HFF-Myc (cell line): ENCODE data around the gene LGR6.

Experiments used
- DNase-seq: peaks from one replicate; pipeline ENCODE4 v3.0.0-alpha.2; 2011; ENCODE audit warnings: low read depth; ENCODE audit errors: extremely low read depth
- H3K4me3 ChIP-seq: replicated peaks from 2 replicates; pipeline ENCODE4 v1.5.1; 2011; ENCODE audit warnings: low read depth, mild to moderate bottlenecking, control low read depth, low read length
- CTCF ChIP-seq: IDR thresholded peaks from 2 replicates; pipeline ENCODE4 v1.5.1; 2012; ENCODE audit warnings: mild to moderate bottlenecking, low read depth, low read length, control low read depth; ENCODE audit errors: missing control alignments

Gene LGR6

DNA sequence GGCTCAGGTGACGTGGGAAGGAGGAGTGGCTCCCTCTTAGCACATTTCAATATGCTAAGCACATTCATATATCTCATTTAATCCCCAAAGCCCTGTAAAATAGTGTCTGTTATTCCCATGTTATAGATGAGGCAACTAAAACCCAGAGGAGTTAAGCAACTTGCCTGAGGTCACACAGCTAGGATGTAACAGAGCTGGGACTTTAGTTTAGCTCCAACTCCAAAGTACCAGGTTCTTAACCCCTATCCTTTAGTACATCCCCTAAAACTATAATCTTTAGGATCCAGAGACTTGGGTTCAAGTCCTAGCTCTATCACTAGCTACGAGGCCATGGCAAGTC lies 48.5 kb downstream of the LGR6 start:
- H3K4me3 ChIP-seq = no peak overlapping the region
- no peak for DNase-seq

DNA sequence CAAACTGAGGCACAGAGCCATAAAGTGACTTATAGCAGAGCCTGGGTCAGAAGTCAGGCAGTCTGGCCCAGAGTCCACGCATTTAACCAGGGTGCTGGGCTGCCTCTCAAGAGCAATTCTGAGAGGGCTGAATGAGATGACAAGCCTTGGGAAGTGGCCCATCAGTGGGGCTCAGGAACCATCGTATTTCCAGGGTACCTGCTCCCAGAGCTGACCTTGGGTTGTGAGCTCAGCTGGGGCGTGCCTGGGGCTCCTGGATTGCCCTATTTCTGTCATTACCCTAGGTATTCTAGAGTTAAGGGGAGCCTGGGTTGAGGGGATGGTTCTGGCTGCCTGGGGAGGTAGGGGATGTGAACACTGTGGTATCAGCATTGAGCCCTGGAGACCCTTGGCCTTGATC lies 49.4 kb downstream of the LGR6 start:
- H3K4me3 ChIP-seq = no peak overlapping the region
- TF ChIP-seq CTCF = no peak
- no peak for DNase-seq

More for the DNA sequence above, 48.5 kb downstream of the LGR6 start:
- no peak for TF ChIP-seq CTCF

DNA sequence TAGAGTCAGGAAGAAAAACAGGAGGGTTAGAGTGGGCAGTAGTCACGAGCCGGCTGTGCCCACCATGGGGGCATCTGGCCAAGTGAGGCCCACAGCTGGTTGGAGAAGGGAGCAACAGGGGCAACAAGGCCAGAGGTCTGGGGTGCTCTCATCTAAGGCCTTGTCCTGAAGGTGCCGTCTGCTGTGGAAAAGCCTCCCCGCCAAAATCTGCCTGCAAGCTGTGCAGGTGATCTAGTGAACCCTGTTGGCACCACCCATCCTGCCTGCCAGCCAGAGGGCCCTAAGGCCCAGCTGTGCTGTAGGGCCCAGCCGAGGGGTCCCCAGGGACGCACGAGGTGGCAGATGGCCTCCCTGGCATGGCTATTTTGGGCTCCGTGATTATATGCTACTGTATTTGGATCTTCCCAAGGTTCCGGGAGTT lies 51.3 kb downstream of the LGR6 start:
- H3K4me3 ChIP-seq = no peak overlapping the region
- TF ChIP-seq CTCF = no peak
- no peak for DNase-seq

DNA sequence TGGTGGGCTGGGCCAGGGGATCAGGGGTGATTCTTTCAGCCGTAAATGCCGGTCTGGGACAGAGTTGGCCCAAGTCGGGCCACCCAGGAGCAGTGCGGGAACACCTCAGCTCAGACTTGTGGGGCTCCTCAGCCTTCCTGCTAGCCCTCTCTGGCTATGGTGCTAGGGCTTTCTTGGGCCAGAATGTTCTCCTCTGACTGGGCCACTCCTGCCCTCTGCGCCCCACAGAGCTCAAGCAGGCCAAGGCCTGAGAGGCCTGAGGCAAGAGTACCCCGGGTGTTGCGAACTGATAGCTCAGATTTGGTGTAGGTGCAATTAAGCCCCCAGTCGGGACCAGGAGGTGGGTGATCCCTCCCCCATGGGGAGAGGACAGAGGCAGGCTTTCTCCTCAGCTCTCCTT lies 51.8 kb downstream of the LGR6 start:
- no peak for DNase-seq
- TF ChIP-seq CTCF = no peak
- H3K4me3 ChIP-seq = no peak overlapping the region

DNA sequence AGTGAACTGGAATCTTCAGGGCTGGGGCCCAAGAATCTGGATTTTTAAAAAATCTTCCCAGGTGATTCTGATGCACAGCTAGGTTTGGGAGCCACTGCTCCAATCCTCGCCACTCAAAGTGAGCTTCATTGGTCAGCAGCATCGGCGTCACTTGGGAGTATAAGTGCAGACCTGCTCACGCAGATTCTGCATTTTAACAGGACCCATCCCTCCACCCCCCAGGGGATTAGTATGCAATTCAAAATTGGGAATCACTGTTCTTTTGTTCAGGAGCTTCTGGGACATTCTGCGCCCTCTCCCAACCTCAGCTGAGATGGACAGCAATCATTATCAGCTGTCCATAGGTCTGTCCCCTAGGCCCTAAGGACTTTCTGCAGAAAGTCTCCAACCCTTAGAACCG lies 53.5 kb downstream of the LGR6 start:
- no peak for DNase-seq
- TF ChIP-seq CTCF = no peak
- no peak overlapping the region for H3K4me3 ChIP-seq

DNA sequence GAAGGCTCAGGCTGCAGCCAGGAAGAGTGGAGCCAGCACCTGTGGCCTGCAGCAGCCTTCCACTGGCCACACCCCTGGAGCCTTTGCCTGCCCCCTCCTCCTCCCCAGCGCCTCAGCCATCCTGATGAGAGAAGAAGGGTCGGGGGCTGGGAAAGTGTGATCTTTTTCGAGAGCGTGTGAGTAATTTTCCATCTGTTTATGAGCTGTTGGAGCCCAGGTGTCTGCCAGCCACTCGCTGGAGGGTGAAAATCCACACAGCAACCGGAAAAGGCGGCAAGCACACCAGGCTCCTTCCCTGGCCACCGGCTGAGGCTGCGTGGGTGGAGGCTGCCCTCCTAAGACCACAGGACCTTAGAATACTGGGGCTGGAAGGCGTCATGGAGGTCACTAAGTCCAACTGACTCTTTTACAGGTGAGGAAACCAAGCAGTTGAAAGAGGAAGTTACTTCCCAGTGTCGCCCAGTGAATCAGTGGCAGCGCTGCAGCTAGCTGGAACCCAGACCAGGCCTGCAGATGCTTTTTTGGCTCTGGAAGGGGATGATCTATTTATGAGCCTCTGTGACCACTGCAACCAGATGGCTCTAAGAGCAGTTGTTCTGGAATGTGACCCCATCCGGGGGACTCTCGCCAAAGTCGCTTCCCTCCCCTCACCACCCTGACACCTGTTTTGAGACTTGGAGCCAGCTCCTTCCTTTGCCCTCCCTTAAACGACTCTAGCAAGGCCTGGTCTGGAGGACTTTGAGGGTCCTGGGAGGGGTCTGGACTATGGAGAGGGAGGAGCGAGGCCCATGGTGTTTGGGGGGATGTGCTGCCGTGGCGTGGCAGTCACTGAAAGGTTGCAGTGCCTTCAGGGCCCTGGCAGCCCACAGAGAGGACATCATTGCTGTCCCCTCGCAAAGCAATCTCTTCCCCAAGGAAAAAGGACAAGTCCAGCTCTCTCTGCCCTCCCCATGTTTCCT lies 54.5 kb downstream of the LGR6 start:
- no peak for TF ChIP-seq CTCF
- DNase-seq = no peak
- H3K4me3 ChIP-seq = no peak overlapping the region

DNA sequence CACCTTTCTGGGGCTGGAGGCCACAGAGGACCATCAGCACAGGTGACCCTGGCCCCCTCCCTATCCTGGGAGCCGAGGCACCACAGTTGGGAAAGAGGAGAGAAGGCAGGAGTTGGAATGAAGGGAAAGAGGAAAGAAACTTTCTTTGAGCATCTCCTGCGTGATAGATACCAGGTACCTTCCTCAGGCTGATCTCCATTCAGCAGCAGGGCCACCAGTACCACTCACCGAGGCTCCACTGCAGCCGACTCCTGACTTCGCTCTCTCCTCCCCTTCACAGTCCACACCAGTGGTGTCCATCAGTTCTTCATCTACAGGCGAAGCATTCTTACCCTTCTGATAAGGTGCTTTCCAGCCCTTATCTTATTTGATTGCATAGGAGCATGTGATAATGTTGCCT lies 55.3 kb downstream of the LGR6 start:
- no peak for DNase-seq
- TF ChIP-seq CTCF = no peak
- no peak overlapping the region for H3K4me3 ChIP-seq
